A549 (cell line): ENCODE results near the gene C8G. TPM values are rescaled to one million over a fixed set of nuclear protein-coding genes. Genes with fewer than 3 reads are reported as not detected.

Source experiments
- ATAC-seq, 2 experiments: fragments of 200-7000 bp in 1 of 2; fragments of >200 bp in 1 of 2; cut with Nextera tagmentation in 1 of 2; cut with Tn5 transposase in 1 of 2; 3 replicates each; pipeline versions ENCODE4 v1.8.0 to v1.9.1; 2018 to 2020; ENCODE audit warnings: mild to moderate bottlenecking in 1 of 2, moderate library complexity in 1 of 2
- CTCF ChIA-PET: fragments of 300-600 bp; sonication (Branson Sonifier 250); formaldehyde crosslinking; extraction: SDS; loops from one replicate; lab custom pipeline; 2021; ENCODE audit warnings: antibody characterized with exemption, inconsistent platforms; lab: Yijun Ruan, JAX
- POLR2A ChIA-PET: fragments of 350-600 bp; formaldehyde crosslinking; extraction: SDS; loops from one replicate; lab custom pipeline; 2021; ENCODE audit warnings: antibody characterized with exemption, inconsistent platforms; lab: Yijun Ruan, JAX
- DNase-seq, 2 experiments: peaks; one replicate each; pipeline versions ENCODE4 v3.0.0 to v3.0.0-alpha.2; 2011 to 2016; ENCODE audit warnings: low read depth in 1 of 2, low spot score in 1 of 2
- FAIRE-seq: peaks from 2 replicates; lab custom pipeline; 2011; peaks lifted over from hg19 to GRCh38; lab: Jason Lieb, UNC
- H3K27ac ChIP-seq, 2 experiments: fragments of >200 bp; sonication (Bioruptor Twin); formaldehyde crosslinking; 3 replicates each; pipeline ENCODE4 v1.5.1; 2016 to 2017
- H3K4me1 ChIP-seq: fragments of >200 bp; sonication (Bioruptor Twin); formaldehyde crosslinking; 3 replicates; pipeline ENCODE4 v1.6.1; 2016
- H3K4me2 ChIP-seq: fragments of >200 bp; sonication (Bioruptor Twin); formaldehyde crosslinking; 3 replicates; pipeline ENCODE4 v1.6.1; 2016
- H3K4me3 ChIP-seq: fragments of >200 bp; sonication (Bioruptor Twin); formaldehyde crosslinking; 3 replicates; pipeline ENCODE4 v1.5.1; 2016
- H3K9me3 ChIP-seq: fragments of >200 bp; sonication (Bioruptor Twin); formaldehyde crosslinking; 3 replicates; pipeline ENCODE4 v1.6.1; 2016
- ATOH8 ChIP-seq: fragments of 250-450 bp; sonication (Bioruptor Pico); IDR thresholded peaks from 2 replicates; pipeline ENCODE4 v1.5.0; 2020; ENCODE audit warnings: low read depth, mild to moderate bottlenecking, moderate library complexity
- BCL3 ChIP-seq: fragments of >200 bp; sonication (Bioruptor Twin); formaldehyde crosslinking; IDR thresholded peaks from 3 replicates; pipeline ENCODE4 v1.6.1; 2016
- CBX8 ChIP-seq: fragments of 200-600 bp; sonication (generic); IDR thresholded peaks from 2 replicates; pipeline ENCODE4 v1.6.1; 2016
- CEBPB ChIP-seq, 2 experiments: fragments of >200 bp in 1 of 2; sonication (Bioruptor Twin) in 1 of 2; formaldehyde crosslinking in 1 of 2; IDR thresholded peaks; 2 replicates each; pipeline ENCODE4 v1.6.1; 2012 to 2016
- CTCF ChIP-seq: fragments of >200 bp; sonication (Bioruptor Twin); formaldehyde crosslinking; IDR thresholded peaks from 3 replicates; pipeline ENCODE4 v1.5.1; 2016
- FOSB ChIP-seq: fragments of 250-450 bp; sonication (Bioruptor Pico); IDR thresholded peaks from 2 replicates; pipeline ENCODE4 v1.5.0; 2020; ENCODE audit warnings: mild to moderate bottlenecking, moderate library complexity
- GATA3 ChIP-seq: IDR thresholded peaks from 2 replicates; pipeline ENCODE4 v1.6.1; 2012; ENCODE audit warnings: borderline replicate concordance
- HEYL ChIP-seq: fragments of 250-450 bp; sonication (Bioruptor Pico); IDR thresholded peaks from 2 replicates; pipeline ENCODE4 v1.8.0; 2021; ENCODE audit warnings: mild to moderate bottlenecking, moderate library complexity
- JUNB ChIP-seq: fragments of >200 bp; sonication (Bioruptor Twin); formaldehyde crosslinking; IDR thresholded peaks from 2 replicates; pipeline ENCODE4 v1.6.1; 2016
- MAX ChIP-seq: IDR thresholded peaks from 2 replicates; pipeline ENCODE4 v1.6.1; 2012
- NFE2L2 ChIP-seq: fragments of 150-350 bp; conservative IDR thresholded peaks from 2 replicates; pipeline ENCODE4 v1.6.1; 2014; ENCODE audit warnings: low read length
- NR3C1 ChIP-seq: fragments of >200 bp; sonication (Bioruptor Twin); formaldehyde crosslinking; IDR thresholded peaks from 3 replicates; pipeline ENCODE4 v1.6.1; 2017
- PBX3 ChIP-seq: IDR thresholded peaks from 2 replicates; pipeline ENCODE4 v1.6.1; 2012
- POLR2AphosphoS2 ChIP-seq: conservative IDR thresholded peaks from 2 replicates; pipeline ENCODE4 v1.6.1; 2012; ENCODE audit warnings: low read length, improper control_type of control experiment, inconsistent platforms
- RAD21 ChIP-seq, 2 experiments: fragments of >200 bp in 1 of 2; sonication (Bioruptor Twin) in 1 of 2; formaldehyde crosslinking in 1 of 2; IDR thresholded peaks in 1 of 2; conservative IDR thresholded peaks in 1 of 2; 2 replicates in 1 of 2; 3 replicates in 1 of 2; pipeline ENCODE4 v1.6.1; 2012 to 2018; ENCODE audit warnings: inconsistent platforms in 1 of 2
- RCOR1 ChIP-seq: fragments of 150-350 bp; IDR thresholded peaks from 2 replicates; pipeline ENCODE4 v1.6.1; 2014; ENCODE audit warnings: antibody characterized with exemption, low read length, low read depth
- REST ChIP-seq: fragments of 200-600 bp; sonication (generic); IDR thresholded peaks from 2 replicates; pipeline ENCODE4 v1.6.1; 2016; ENCODE audit warnings: antibody characterized with exemption, mild to moderate bottlenecking, moderate library complexity
- WGBS: methylation state at CpG from one replicate; pipeline ENCODE4 v1.1.6; 2017; ENCODE audit errors: missing lambda C conversion rate; 5-methylcytosine and 5-hydroxymethylcytosine counted together
- polyA plus RNA-seq, 4 experiments: library from polyadenylated mRNA; depleted of rRNA in 3 of 4; stranded (reverse); fragments of >200 nt; fragmentation: RNase III in 1 of 4; extraction: RNeasy Plus Mini Kit Qiagen cat#74134 plus additional on column Dnase treatment in 1 of 4; gene quantifications; 2 replicates in 3 of 4; 3 replicates in 1 of 4; pipeline ENCODE4 v1.2.3, GENCODE V29; 2011 to 2017

Gene C8G
- polyA plus RNA-seq, 2 of the 4 experiments (the other 2 are of a cell fraction), result 0.45 to 1.3 TPM

GRCh38 chr9:136939431-136939995 is 5.5 kb upstream of the C8G start:
- no peak overlapping the region for H3K4me3 ChIP-seq
- TF ChIP-seq RCOR1 (no peak), HEYL (CRISPR knock-in tag) (no peak), FOSB (CRISPR knock-in tag) (no peak), GATA3 (no peak), BCL3 (no peak), CEBPB (IDR thresholded peaks at IDR 0.05) (no peak), NR3C1 (no peak), CBX8 (no peak), ATOH8 (no peak), JUNB (no peak), CTCF (no peak), REST (no peak)
- TF ChIP-seq, all 56 proteins: peak for 0
- ATAC-seq (no peak), DNase-seq (no peak), FAIRE-seq (no peak)
- H3K4me1 ChIP-seq, result peaks cover 10% of the 10 kb centered on the region
- ChIA-PET POLR2A (interaction anchor here (0.6 to 1.2 kb wide), 2 partner anchors 38 to 92 kb away, joined by 3 to 7 read pairs; no protein-coding TSS in a partner anchor), CTCF (interaction anchor here (0.7 to 1.4 kb wide), 5 partner anchors 9 to 128 kb away, joined by 3 to 4 read pairs (median 3); partner anchors contain the start of gene AJM1)
- no peaks in the 10 kb centered on the region for H3K9me3 ChIP-seq
- H3K27ac ChIP-seq, result peak overlapping the region in 1 of 2 experiments; percentile 35; a peak in 2 of 6 replicates
- WGBS, result 89% methylated on average over 25 of the region's 28 CpGs
- no peak overlapping the region for H3K4me2 ChIP-seq

- DNase-seq (no peak), FAIRE-seq (no peak), ATAC-seq (no peak)
- TF ChIP-seq CBX8 (no peak), GATA3 (0 out of 2 replicates have a peak, but pooled peaks have one; percentile 17), HEYL (CRISPR knock-in tag) (no peak), POLR2AphosphoS2 (no peak), PBX3 (0 out of 2 replicates have a peak, but pooled peaks have one; percentile 44), MAX (peak; percentile 25; the same call in 1 of the 2 replicates), RAD21 (conservative IDR thresholded peaks at IDR 0.05 in 1 of 2, IDR thresholded peaks at IDR 0.05 in 1 of 2) (no peak), NFE2L2 (no peak)
- Histone ChIP-seq H3K4me1 (peaks cover 11% of the 10 kb centered on the region), H3K4me3 (no peak overlapping the region), H3K9me3 (no peaks in the 10 kb centered on the region), H3K27ac (peak overlapping the region in 1 of 2 experiments; percentile 35; a peak in 2 of 6 replicates), H3K4me2 (no peak overlapping the region)
- CTCF ChIA-PET, result interaction anchor here (0.7 to 1.4 kb wide), 2 partner anchors 77 to 127 kb away, joined by 3 read pairs; no protein-coding TSS in a partner anchor
- POLR2A ChIA-PET, result interaction anchor here (1.2 kb wide), 1 partner anchor 38 kb away, joined by 3 read pairs; no protein-coding TSS in a partner anchor
- 79% methylated on average over 11 of the region's 16 CpGs for WGBS
Observed at GRCh38 chr9:136939996-136940525, 5.0 kb upstream of the C8G start.
